ENCODE data around the gene SMDT1.

SMDT1 gene

DNA sequence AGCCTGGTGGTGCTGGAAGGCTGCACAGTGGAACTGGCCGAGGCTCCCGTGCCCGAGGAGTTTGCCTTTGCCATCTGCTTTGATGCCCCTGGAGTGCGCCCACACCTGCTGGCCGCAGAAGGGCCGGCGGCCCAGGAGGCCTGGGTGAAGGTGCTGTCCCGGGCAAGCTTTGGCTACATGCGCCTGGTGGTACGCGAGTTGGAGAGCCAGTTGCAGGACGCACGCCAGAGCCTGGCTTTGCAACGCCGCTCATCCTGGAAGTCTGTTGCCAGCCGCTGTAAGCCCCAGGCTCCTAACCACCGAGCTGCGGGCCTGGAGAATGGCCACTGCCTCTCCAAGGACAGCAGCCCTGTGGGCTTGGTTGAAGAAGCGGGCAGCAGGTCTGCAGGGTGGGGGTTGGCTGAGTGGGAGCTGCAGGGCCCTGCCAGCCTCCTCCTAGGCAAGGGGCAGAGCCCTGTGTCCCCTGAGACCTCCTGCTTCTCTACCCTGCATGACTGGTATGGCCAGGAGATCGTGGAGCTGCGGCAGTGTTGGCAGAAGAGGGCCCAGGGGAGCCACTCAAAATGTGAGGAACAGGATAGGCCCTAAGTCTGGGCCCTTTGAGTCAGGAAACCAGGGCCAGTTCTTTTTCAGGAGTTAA is 1.9 kb upstream of the SMDT1 start (continued):
- TF ChIP-seq ZNF626 (tag by site-specific recombination; IDR thresholded peaks at IDR 0.05) (no peak), ZNF624 (tag by site-specific recombination; IDR thresholded peaks at IDR 0.05) (no peak), ZNF133 (tag by site-specific recombination; IDR thresholded peaks at IDR 0.05) (no peak)
- TF ChIP-seq, protein P1, sequence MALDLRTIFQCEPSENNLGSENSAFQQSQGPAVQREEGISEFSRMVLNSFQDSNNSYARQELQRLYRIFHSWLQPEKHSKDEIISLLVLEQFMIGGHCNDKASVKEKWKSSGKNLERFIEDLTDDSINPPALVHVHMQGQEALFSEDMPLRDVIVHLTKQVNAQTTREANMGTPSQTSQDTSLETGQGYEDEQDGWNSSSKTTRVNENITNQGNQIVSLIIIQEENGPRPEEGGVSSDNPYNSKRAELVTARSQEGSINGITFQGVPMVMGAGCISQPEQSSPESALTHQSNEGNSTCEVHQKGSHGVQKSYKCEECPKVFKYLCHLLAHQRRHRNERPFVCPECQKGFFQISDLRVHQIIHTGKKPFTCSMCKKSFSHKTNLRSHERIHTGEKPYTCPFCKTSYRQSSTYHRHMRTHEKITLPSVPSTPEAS (tag by site-specific recombination; IDR thresholded peaks at IDR 0.05) = no peak

DNA sequence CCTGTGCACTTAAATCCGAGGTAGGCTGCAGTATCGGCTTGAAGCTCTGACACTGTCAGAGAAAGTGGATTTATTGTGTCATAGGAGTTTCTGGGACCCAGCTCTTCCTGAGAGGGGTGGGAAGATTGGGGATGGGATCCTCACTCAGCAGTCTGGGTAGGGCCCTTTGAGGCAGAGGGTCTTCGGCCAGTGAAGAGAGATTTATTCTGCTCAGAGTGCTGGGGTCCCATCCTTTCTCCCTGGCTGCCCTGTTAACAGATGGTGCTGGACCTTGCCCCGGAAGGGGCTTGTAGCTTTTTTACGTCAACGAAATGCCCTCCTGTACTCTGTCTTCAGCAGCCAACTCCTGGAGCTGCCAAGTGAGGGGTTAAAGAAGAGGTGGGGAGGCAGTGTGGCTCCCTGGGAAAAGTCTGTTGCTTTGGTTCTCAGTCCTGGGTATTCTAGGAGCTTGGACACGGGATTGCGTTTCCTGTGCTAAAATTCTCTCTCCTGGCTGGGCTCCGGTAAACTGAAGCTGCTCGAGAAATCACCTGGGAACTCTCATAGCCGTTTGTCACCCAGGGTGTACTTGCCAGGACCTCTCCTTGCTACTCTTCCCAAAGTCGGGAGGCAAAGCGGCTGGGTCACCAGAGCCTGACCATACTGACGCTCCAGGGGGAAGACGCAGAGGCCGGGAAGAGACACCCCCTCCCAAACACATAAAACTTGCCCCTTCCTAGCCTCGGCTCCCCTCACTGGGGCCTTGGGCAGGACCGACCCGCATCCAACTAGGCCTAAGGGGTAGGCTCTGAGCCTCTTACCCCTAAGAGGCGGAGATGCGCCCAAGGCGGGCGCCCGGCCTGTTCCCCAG is 806 bp upstream of the SMDT1 start:
- ChIA-PET CTCF (no interaction called here), POLR2A (interaction anchor here (0.5 to 3.3 kb wide), 6 partner anchors 8 to 381 kb away, joined by 4 to 56 read pairs (median 11); partner anchors contain the start of genes CENPM, NAGA and NDUFA6)

DNA sequence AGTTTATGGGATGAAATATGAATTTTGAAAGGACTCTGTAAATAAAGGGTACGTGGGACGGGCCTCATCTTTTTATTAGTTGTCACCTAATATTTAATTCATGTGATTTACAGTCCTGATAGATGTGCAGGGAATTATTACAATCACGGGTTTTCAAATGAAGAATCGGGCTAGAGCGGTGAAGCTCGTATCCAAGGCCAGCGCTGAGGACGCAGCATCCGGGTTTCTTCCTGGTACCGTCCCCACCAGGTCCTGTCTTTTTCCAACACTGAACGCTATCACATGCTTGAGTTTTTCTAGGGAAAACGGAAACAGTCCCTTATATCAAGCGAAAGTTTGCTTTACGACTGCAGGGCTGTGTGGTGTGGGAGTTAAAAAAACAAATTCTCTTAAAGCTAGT is 787 bp downstream of the SMDT1 start:
- TF ChIP-seq, protein P2, sequence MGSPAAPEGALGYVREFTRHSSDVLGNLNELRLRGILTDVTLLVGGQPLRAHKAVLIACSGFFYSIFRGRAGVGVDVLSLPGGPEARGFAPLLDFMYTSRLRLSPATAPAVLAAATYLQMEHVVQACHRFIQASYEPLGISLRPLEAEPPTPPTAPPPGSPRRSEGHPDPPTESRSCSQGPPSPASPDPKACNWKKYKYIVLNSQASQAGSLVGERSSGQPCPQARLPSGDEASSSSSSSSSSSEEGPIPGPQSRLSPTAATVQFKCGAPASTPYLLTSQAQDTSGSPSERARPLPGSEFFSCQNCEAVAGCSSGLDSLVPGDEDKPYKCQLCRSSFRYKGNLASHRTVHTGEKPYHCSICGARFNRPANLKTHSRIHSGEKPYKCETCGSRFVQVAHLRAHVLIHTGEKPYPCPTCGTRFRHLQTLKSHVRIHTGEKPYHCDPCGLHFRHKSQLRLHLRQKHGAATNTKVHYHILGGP (tag by site-specific recombination; IDR thresholded peaks at IDR 0.05) = peak; percentile 67; the same call in 1 of the 2 replicates
- TF ChIP-seq PRDM1 (tag by site-specific recombination; IDR thresholded peaks at IDR 0.05) = peak; percentile 56; the same call in 1 of the 2 replicates
- TF ChIP-seq ZNF335 (tag by site-specific recombination; conservative IDR thresholded peaks at IDR 0.05) = peak; percentile 44
- TF ChIP-seq MEIS1 (CRISPR knock-in tag; IDR thresholded peaks at IDR 0.05; ENCODE audit: borderline replicate concordance) = no peak
- TF ChIP-seq, protein P3, sequence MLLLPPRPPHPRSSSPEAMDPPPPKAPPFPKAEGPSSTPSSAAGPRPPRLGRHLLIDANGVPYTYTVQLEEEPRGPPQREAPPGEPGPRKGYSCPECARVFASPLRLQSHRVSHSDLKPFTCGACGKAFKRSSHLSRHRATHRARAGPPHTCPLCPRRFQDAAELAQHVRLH (tag by site-specific recombination; IDR thresholded peaks at IDR 0.05) = no peak
- TF ChIP-seq ZBTB48 (tag by site-specific recombination; IDR thresholded peaks at IDR 0.05) = peak; percentile 91
- Histone ChIP-seq H3K4me3 (ENCODE audit: low read depth, low read length) (peak overlapping the region; percentile 93), H3K9me3 (ENCODE audit: control insufficient read depth, insufficient read depth, low read depth, low read length) (no peaks in the 10 kb centered on the region), H3K27ac (ENCODE audit: extremely low read depth, low read depth, low read length) (peak overlapping the region; percentile 73; the same call in 1 of the 2 replicates), H3K4me1 (ENCODE audit: control insufficient read depth, insufficient read depth, low read length) (peaks cover 4% of the 10 kb centered on the region; the same call in 1 of the 2 replicates), H3K36me3 (ENCODE audit: control insufficient read depth in 2 of 2, insufficient read depth in 1 of 2, low read length in 2 of 2) (peaks cover 0 to 39% of the 10 kb centered on the region in 2 experiments; a peak in 2 of 3 replicates)
- ChIA-PET POLR2A (interaction anchor here (1.0 to 3.3 kb wide), 6 partner anchors 10 to 364 kb away, joined by 3 to 56 read pairs (median 10); partner anchors contain the start of genes CENPM, NAGA and NDUFA6), CTCF (interaction anchor here (0.6 to 1.7 kb wide), 7 partner anchors 10 to 364 kb away, joined by 3 to 14 read pairs (median 3); partner anchors contain the start of gene NDUFA6)

More for the DNA sequence above, 806 bp upstream of the SMDT1 start:
- Histone ChIP-seq H3K4me3 (ENCODE audit: low read depth, low read length) (peak overlapping the region; percentile 93), H3K9me3 (ENCODE audit: control insufficient read depth, insufficient read depth, low read depth, low read length) (no peaks in the 10 kb centered on the region), H3K36me3 (ENCODE audit: control insufficient read depth in 2 of 2, insufficient read depth in 1 of 2, low read length in 2 of 2) (peaks cover 0 to 23% of the 10 kb centered on the region in 2 experiments; a peak in 2 of 3 replicates), H3K4me1 (ENCODE audit: control insufficient read depth, insufficient read depth, low read length) (peaks cover 4% of the 10 kb centered on the region; the same call in 1 of the 2 replicates), H3K27ac (ENCODE audit: extremely low read depth, low read depth, low read length) (peak overlapping the region; percentile 73)
- TF ChIP-seq, protein P4, sequence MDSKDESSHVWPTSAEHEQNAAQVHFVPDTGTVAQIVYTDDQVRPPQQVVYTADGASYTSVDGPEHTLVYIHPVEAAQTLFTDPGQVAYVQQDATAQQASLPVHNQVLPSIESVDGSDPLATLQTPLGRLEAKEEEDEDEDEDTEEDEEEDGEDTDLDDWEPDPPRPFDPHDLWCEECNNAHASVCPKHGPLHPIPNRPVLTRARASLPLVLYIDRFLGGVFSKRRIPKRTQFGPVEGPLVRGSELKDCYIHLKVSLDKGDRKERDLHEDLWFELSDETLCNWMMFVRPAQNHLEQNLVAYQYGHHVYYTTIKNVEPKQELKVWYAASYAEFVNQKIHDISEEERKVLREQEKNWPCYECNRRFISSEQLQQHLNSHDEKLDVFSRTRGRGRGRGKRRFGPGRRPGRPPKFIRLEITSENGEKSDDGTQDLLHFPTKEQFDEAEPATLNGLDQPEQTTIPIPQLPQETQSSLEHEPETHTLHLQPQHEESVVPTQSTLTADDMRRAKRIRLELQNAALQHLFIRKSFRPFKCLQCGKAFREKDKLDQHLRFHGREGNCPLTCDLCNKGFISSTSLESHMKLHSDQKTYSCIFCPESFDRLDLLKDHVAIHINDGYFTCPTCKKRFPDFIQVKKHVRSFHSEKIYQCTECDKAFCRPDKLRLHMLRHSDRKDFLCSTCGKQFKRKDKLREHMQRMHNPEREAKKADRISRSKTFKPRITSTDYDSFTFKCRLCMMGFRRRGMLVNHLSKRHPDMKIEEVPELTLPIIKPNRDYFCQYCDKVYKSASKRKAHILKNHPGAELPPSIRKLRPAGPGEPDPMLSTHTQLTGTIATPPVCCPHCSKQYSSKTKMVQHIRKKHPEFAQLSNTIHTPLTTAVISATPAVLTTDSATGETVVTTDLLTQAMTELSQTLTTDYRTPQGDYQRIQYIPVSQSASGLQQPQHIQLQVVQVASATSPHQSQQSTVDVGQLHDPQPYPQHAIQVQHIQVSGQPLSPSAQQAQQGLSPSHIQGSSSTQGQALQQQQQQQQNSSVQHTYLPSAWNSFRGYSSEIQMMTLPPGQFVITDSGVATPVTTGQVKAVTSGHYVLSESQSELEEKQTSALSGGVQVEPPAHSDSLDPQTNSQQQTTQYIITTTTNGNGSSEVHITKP (tag by site-specific recombination; IDR thresholded peaks at IDR 0.05) = peak; percentile 50; the same call in 1 of the 2 replicates
- TF ChIP-seq ZBTB48 (tag by site-specific recombination; IDR thresholded peaks at IDR 0.05) (peak; percentile 60; the same call in 1 of the 2 replicates), ZNF596 (tag by site-specific recombination; IDR thresholded peaks at IDR 0.05) (0 out of 2 replicates have a peak, but pooled peaks have one; percentile 5), ZNF747 (tag by site-specific recombination; IDR thresholded peaks at IDR 0.05) (no peak), ZNF585B (tag by site-specific recombination; IDR thresholded peaks at IDR 0.05) (0 out of 2 replicates have a peak, but pooled peaks have one; percentile 10), ZNF501 (tag by site-specific recombination; IDR thresholded peaks at IDR 0.05) (no peak)
